ENCODE results near the gene PTGIR.

The PTGIR gene

DNA sequence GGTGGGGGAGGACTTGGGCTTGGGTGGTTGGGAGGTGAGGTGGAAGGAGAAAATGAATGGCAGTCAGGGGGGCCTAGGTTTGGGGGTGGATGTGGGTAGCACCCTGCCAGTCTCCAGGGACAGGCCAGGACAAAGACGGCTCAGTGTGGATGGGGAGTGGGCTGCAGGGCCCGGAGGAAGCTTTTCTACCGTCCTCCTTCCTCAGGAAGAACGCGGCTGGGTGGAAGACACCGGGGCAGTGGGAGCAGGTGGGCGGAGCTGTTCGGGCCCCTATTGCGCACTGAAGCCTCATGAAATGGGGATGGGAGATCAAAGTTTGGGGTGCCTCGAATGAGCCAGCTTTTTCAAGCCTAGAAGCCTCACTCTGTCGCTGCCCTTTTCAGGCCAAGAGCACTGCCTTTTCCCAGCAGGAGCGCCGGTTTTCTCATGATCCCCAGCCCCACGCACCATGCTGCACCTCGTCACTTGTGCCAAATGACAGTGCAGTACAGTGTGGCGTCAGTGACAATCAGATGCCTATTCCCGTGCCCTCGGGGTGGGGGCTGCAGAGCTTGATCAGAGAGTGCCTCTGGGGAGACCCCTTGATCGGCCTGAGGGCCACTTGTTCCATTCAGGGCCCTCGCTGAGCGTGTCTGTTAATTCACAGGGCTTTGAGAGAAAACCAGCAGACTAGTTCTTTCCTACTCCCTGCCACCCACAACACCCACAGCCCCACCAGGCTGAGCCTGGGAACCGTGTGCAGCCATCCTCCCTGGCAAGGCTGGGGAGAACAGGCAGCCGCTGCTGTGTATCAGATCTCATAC, 22.3 kb downstream of the PTGIR start:
- Histone ChIP-seq H3K4me3 (peak overlapping the region; percentile 99), H3K9me3 (ENCODE audit: low read depth, low read length) (no peaks in the 10 kb centered on the region), H3K9ac (ENCODE audit: insufficient read length) (peak overlapping the region; percentile 99), H3K36me3 (ENCODE audit: insufficient read depth, low read length) (peaks cover 26% of the 10 kb centered on the region), H3K27ac (0 out of 2 replicates have a peak overlapping the region, but pooled peaks have one; percentile 26)
- TF ChIP-seq POLR2AphosphoS5 (IDR thresholded peaks at IDR 0.05; ENCODE audit: borderline replicate concordance, low read depth, low read length) (no peak), EZH2 (IDR thresholded peaks at IDR 0.05) (no peak), FOXP2 (optimal IDR thresholded peaks at IDR 0.05; ENCODE audit: control extremely low read depth, extremely low read length, insufficient read depth) (no peak)
- no peak for DNase-seq (ENCODE audit: low read depth, low spot score)

DNA sequence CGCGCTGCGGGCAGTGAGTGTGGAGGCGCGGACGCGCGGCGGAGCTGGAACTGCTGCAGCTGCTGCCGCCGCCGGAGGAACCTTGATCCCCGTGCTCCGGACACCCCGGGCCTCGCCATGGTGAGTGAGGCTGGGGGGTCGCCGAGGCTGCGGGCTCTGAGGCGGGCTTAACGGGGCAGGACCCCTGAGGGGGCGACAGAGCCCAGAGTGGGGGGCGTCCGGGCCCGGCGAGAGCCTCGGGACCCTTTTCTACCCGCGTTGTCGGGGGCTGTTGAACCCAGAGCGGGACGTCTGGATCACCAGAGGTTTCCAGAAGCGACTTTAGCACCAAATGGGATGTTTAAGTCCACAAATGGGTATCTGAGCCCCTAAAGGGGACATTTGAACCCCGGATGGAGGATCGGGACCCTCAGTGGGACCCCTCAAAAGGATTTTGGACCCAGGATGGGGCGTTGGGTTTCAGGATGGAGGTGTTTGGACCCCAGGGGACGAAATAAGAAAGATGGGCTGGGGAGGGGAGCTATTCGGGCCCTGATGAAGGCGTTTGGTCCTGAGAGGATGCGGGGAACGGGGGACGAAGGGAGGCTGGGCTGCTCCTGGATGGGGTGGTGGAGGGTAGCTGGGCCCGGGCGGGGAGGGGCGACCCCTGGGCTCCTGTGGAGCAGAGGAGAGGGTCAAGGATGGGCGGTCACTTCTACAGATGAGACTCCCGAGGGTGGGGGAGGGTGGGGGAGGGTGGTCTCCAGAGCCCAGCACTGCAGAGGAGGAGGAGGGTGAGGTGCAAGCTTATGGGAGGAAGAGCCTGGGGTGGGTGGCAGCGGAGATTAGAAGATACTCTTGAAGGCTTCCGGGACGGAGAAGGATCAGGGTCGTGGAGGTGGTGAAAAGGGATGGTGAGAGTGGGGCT, 23.3 kb downstream of the PTGIR start, which contains the start of gene CALM3:
Gene CALM3, plus strand, starts transcription at position 13 of the 907 bp plus-strand sequence. Its CDS starts 105 bp downstream, at position 118.
- Histone ChIP-seq H3K9ac (ENCODE audit: insufficient read length) (peak within 1 kb of the TSS; percentile 100), H3K4me3 (peak within 1 kb of the TSS; percentile 99), H3K27ac (peak within 1 kb of the TSS; percentile 100), H3K9me3 (ENCODE audit: low read depth, low read length) (no peaks in the 10 kb centered on the region), H3K36me3 (ENCODE audit: insufficient read depth, low read length) (peaks cover 16% of the 10 kb centered on the region)
- no peak for DNase-seq (ENCODE audit: low read depth, low spot score)
- no peak for TF ChIP-seq FOXP2 (optimal IDR thresholded peaks at IDR 0.05; ENCODE audit: control extremely low read depth, extremely low read length, insufficient read depth)
- TF ChIP-seq EZH2 (IDR thresholded peaks at IDR 0.05), result no peak
- peak; percentile 58; the same call in 1 of the 2 replicates for TF ChIP-seq POLR2AphosphoS5 (IDR thresholded peaks at IDR 0.05; ENCODE audit: borderline replicate concordance, low read depth, low read length)

DNA sequence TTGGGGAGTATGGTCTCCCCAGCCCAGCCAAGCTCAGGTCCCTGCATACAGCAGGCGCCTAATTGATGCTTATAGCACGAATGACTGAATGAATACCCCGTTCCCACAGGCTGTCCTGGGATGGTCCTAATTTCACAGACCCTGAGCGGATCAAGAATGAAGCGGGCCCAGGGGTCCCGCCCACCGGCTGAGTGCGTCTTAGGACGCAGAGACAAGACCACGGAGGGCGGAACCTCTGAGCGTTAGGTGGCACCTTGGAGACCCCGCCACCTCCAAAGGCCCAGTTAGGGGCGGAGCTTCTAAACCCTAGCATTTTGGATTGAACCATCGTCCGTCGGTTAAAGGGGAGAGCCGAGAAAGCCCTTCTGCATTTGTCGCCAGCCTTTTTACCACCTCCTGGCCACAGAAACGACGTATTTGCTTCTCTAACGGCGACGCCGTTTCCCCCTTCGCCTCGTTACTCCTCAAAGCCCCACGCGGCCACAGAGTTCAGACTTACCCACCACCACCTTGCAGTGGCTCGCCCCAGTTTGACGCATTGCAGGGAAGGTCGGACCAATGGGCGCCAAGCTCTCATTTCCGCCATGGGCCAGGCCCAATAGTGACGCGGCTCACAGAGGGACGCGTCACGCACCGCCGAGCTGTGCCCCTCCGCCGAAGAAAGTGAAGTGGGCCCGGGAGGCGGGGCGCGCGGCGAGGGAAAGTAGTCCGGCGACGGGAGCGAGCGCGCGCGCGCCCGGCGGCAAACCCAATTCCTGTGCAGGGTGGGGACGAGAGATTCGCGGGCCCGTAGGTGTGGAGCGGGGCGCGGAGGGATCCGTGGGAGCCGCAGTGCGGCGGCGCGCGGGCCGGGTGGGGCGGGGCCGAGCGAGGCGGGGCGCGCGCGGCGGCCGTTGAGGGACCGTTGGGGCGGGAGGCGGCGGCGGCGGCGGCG, 24.2 kb downstream of the PTGIR start:
- Histone ChIP-seq H3K9me3 (ENCODE audit: low read depth, low read length) (no peaks in the 10 kb centered on the region), H3K36me3 (ENCODE audit: insufficient read depth, low read length) (peaks cover 6% of the 10 kb centered on the region), H3K4me3 (peak overlapping the region; percentile 99), H3K27ac (peak overlapping the region; percentile 100), H3K9ac (ENCODE audit: insufficient read length) (peak overlapping the region; percentile 100)
- peak; percentile 85 for TF ChIP-seq POLR2AphosphoS5 (IDR thresholded peaks at IDR 0.05; ENCODE audit: borderline replicate concordance, low read depth, low read length)
- peak; percentile 31 for TF ChIP-seq FOXP2 (optimal IDR thresholded peaks at IDR 0.05; ENCODE audit: control extremely low read depth, extremely low read length, insufficient read depth)
- TF ChIP-seq EZH2 (IDR thresholded peaks at IDR 0.05), result no peak
- DNase-seq (ENCODE audit: low read depth, low spot score), result peak; percentile 97

GRCh38 chr19:46599716-46600373, 25.0 kb downstream of the PTGIR start:
- Histone ChIP-seq H3K9me3 (ENCODE audit: low read depth, low read length) (no peaks in the 10 kb centered on the region), H3K4me3 (peak overlapping the region; percentile 99), H3K27ac (no peak overlapping the region; the same call in 1 of the 2 replicates), H3K9ac (ENCODE audit: insufficient read length) (peak overlapping the region; percentile 100), H3K36me3 (ENCODE audit: insufficient read depth, low read length) (no peaks in the 10 kb centered on the region; the same call in 1 of the 2 replicates)
- TF ChIP-seq POLR2AphosphoS5 (IDR thresholded peaks at IDR 0.05; ENCODE audit: borderline replicate concordance, low read depth, low read length), result no peak
- no peak for TF ChIP-seq EZH2 (IDR thresholded peaks at IDR 0.05)
- TF ChIP-seq FOXP2 (optimal IDR thresholded peaks at IDR 0.05; ENCODE audit: control extremely low read depth, extremely low read length, insufficient read depth), result no peak
- DNase-seq (ENCODE audit: low read depth, low spot score), result no peak

GRCh38 chr19:46598372-46598917, 26.4 kb downstream of the PTGIR start:
- TF ChIP-seq EZH2 (IDR thresholded peaks at IDR 0.05) (no peak), FOXP2 (optimal IDR thresholded peaks at IDR 0.05; ENCODE audit: control extremely low read depth, extremely low read length, insufficient read depth) (no peak), POLR2AphosphoS5 (IDR thresholded peaks at IDR 0.05; ENCODE audit: borderline replicate concordance, low read depth, low read length) (no peak)
- DNase-seq (ENCODE audit: low read depth, low spot score), result no peak
- H3K4me3 ChIP-seq, result no peak overlapping the region
- no peak overlapping the region for H3K9ac ChIP-seq (ENCODE audit: insufficient read length)
- no peaks in the 10 kb centered on the region for H3K9me3 ChIP-seq (ENCODE audit: low read depth, low read length)
- H3K27ac ChIP-seq, result no peak overlapping the region
- H3K36me3 ChIP-seq (ENCODE audit: insufficient read depth, low read length), result no peaks in the 10 kb centered on the region

- no peak for DNase-seq (ENCODE audit: low read depth, low spot score)
- H3K9ac ChIP-seq (ENCODE audit: insufficient read length), result no peak overlapping the region
- H3K36me3 ChIP-seq (ENCODE audit: insufficient read depth, low read length), result no peaks in the 10 kb centered on the region
- no peaks in the 10 kb centered on the region for H3K9me3 ChIP-seq (ENCODE audit: low read depth, low read length)
- no peak for TF ChIP-seq EZH2 (IDR thresholded peaks at IDR 0.05)
- TF ChIP-seq FOXP2 (optimal IDR thresholded peaks at IDR 0.05; ENCODE audit: control extremely low read depth, extremely low read length, insufficient read depth), result no peak
- TF ChIP-seq POLR2AphosphoS5 (IDR thresholded peaks at IDR 0.05; ENCODE audit: borderline replicate concordance, low read depth, low read length), result no peak
- H3K4me3 ChIP-seq, result no peak overlapping the region
- H3K27ac ChIP-seq, result no peak overlapping the region
Measured at GRCh38 chr19:46596008-46596407, 28.9 kb downstream of the PTGIR start.

GRCh38 chr19:46591870-46592269, 33.0 kb downstream of the PTGIR start:
- H3K9me3 ChIP-seq (ENCODE audit: low read depth, low read length), result no peaks in the 10 kb centered on the region
- no peak for TF ChIP-seq EZH2 (IDR thresholded peaks at IDR 0.05)
- TF ChIP-seq FOXP2 (optimal IDR thresholded peaks at IDR 0.05; ENCODE audit: control extremely low read depth, extremely low read length, insufficient read depth), result no peak
- no peak for TF ChIP-seq POLR2AphosphoS5 (IDR thresholded peaks at IDR 0.05; ENCODE audit: borderline replicate concordance, low read depth, low read length)
- no peak overlapping the region for H3K27ac ChIP-seq
- H3K4me3 ChIP-seq, result no peak overlapping the region
- DNase-seq (ENCODE audit: low read depth, low spot score), result no peak
- no peaks in the 10 kb centered on the region for H3K36me3 ChIP-seq (ENCODE audit: insufficient read depth, low read length)
- no peak overlapping the region for H3K9ac ChIP-seq (ENCODE audit: insufficient read length)

All from SK-N-MC (cell line).